WERI-Rb-1 (cell line): ENCODE results near the gene ZDHHC22.

Source experiments
- DNase-seq: peaks from one replicate; pipeline ENCODE4 v3.0.0-alpha.2; 2020
- H3K27ac ChIP-seq: fragments of 250-450 bp; sonication (Bioruptor Pico); 2 replicates; pipeline ENCODE4 v1.5.1; 2020; ENCODE audit warnings: mild to moderate bottlenecking, moderate library complexity
- H3K27me3 ChIP-seq: fragments of 250-450 bp; sonication (Bioruptor Pico); 2 replicates; pipeline ENCODE4 v1.5.1; 2021; ENCODE audit warnings: mild to moderate bottlenecking, low read depth, moderate library complexity; ENCODE audit not compliant: insufficient read depth, severe bottlenecking
- H3K36me3 ChIP-seq: fragments of 250-450 bp; sonication (Bioruptor Pico); 2 replicates; pipeline ENCODE4 v1.5.1; 2020; ENCODE audit warnings: mild to moderate bottlenecking, moderate library complexity
- H3K4me3 ChIP-seq: 2 replicates; pipeline ENCODE4 v1.5.1; 2011; ENCODE audit warnings: low read depth, mild to moderate bottlenecking, control low read depth, low read length
- H3K9me3 ChIP-seq: fragments of 250-450 bp; sonication (Bioruptor Pico); 2 replicates; pipeline ENCODE4 v1.5.1; 2021; ENCODE audit warnings: mild to moderate bottlenecking, moderate library complexity; ENCODE audit not compliant: severe bottlenecking
- TF ChIP-seq, protein P1 (sequence below): IDR thresholded peaks from 2 replicates; pipeline ENCODE4 v1.5.1; 2011; ENCODE audit warnings: low read depth, mild to moderate bottlenecking, control low read depth, inconsistent platforms, low read length

ZDHHC22 gene

DNA sequence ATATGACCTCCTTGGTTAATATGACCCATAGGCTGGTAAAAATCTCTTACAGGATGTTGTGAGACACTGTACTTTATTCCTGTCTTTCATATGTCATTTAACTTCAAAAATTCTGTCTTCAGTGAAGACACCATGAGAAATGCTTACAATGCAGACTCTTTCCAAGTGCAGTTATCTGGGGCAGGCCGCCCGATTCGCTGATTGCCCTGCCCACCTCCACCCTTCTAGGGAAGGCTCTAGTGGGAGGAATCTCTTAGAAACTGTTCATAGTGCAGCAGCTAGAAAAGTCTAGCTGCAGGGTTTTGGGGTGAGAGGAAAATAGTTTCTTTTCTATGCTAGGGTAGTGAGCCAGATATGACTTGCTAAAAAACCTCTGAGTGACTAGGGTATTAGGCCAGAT is 58.5 kb downstream of the ZDHHC22 start:
- no peak overlapping the region for H3K27ac ChIP-seq
- DNase-seq, result no peak
- H3K9me3 ChIP-seq, result no peaks in the 10 kb centered on the region
- TF ChIP-seq, protein P1, sequence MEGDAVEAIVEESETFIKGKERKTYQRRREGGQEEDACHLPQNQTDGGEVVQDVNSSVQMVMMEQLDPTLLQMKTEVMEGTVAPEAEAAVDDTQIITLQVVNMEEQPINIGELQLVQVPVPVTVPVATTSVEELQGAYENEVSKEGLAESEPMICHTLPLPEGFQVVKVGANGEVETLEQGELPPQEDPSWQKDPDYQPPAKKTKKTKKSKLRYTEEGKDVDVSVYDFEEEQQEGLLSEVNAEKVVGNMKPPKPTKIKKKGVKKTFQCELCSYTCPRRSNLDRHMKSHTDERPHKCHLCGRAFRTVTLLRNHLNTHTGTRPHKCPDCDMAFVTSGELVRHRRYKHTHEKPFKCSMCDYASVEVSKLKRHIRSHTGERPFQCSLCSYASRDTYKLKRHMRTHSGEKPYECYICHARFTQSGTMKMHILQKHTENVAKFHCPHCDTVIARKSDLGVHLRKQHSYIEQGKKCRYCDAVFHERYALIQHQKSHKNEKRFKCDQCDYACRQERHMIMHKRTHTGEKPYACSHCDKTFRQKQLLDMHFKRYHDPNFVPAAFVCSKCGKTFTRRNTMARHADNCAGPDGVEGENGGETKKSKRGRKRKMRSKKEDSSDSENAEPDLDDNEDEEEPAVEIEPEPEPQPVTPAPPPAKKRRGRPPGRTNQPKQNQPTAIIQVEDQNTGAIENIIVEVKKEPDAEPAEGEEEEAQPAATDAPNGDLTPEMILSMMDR, result no peak
- H3K27me3 ChIP-seq, result no peaks in the 10 kb centered on the region
- H3K4me3 ChIP-seq, result no peak overlapping the region
- no peaks in the 10 kb centered on the region for H3K36me3 ChIP-seq

DNA sequence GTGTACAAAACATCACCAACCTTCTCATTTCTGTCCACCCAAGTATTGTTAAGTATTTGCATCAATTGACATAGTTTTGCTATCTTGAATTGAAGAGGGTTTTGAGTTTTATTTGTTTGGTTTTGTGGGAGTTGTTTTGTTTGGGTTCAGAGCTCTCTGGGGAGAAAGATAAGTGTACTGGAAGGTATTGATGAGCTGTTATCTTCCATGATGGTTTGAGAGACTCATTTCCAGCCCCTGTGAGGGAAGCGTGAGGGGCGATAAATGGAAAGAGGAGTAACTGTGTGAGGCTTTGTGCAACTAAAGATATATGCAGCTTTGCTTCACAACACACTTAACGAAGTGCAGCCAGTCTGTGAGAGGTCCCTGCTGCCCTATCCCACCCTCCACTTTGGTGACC is 59.2 kb downstream of the ZDHHC22 start:
- Histone ChIP-seq H3K36me3 (no peaks in the 10 kb centered on the region), H3K4me3 (no peak overlapping the region), H3K27me3 (no peaks in the 10 kb centered on the region), H3K27ac (no peak overlapping the region), H3K9me3 (no peaks in the 10 kb centered on the region)
- DNase-seq, result no peak
- TF ChIP-seq, protein P1, result no peak
